H1 (cell line): ENCODE data around the gene RCAN2. TPM values are rescaled to one million over a fixed set of nuclear protein-coding genes. Genes with fewer than 3 reads are reported as not detected.

Experiments used
- CTCF ChIA-PET: fragments of 300-600 bp; sonication (Branson Sonifier 250); formaldehyde crosslinking; loops from one replicate; lab custom pipeline; 2021; ENCODE audit not compliant: partially characterized antibody; lab: Charles Lee
- POLR2A ChIA-PET: fragments of 300-600 bp; sonication (Branson Sonifier 250); formaldehyde crosslinking; loops from one replicate; lab custom pipeline; 2021; ENCODE audit warnings: inconsistent platforms; ENCODE audit not compliant: partially characterized antibody; lab: Charles Lee
- DNase-seq, 2 experiments: peaks; one replicate each; pipeline versions ENCODE4 v3.0.0 to v3.0.0-alpha.2; 2010 to 2022; ENCODE audit warnings: low spot score in 2 of 2, low read depth in 1 of 2, mixed read lengths in 1 of 2
- FAIRE-seq: peaks from 2 replicates; lab custom pipeline; 2011; peaks lifted over from hg19 to GRCh38; lab: Jason Lieb, UNC
- H2AFZ ChIP-seq: 2 replicates; pipeline ENCODE4 v1.8.1; 2012; ENCODE audit warnings: low read length, inconsistent platforms
- H2AK5ac ChIP-seq: 2 replicates; pipeline ENCODE4 v1.6.1; 2013; ENCODE audit warnings: low read depth, low read length
- H2BK120ac ChIP-seq: replicated peaks from 2 replicates; pipeline ENCODE3; 2013; ENCODE audit warnings: low read depth, low read length, inconsistent platforms
- H2BK12ac ChIP-seq: 2 replicates; pipeline ENCODE4 v1.6.1; 2013; ENCODE audit warnings: low read depth, low read length
- H2BK15ac ChIP-seq: 2 replicates; pipeline ENCODE4 v1.6.1; 2013; ENCODE audit warnings: low read length
- H2BK20ac ChIP-seq: 2 replicates; pipeline ENCODE4 v1.6.1; 2013; ENCODE audit warnings: low read length
- H2BK5ac ChIP-seq: 2 replicates; pipeline ENCODE4 v1.6.1; 2013; ENCODE audit warnings: low read depth, low read length
- H3K14ac ChIP-seq: 2 replicates; pipeline ENCODE4 v1.6.1; 2013; ENCODE audit warnings: inconsistent platforms; ENCODE audit not compliant: insufficient read length
- H3K18ac ChIP-seq: 2 replicates; pipeline ENCODE4 v1.6.1; 2013; ENCODE audit warnings: low read length; ENCODE audit errors: extremely low read depth
- H3K23ac ChIP-seq: 2 replicates; pipeline ENCODE4 v1.6.1; 2013; ENCODE audit warnings: inconsistent platforms; ENCODE audit not compliant: insufficient read length
- H3K23me2 ChIP-seq: 2 replicates; pipeline ENCODE4 v1.6.1; 2013; ENCODE audit warnings: low read depth, low read length
- H3K27ac ChIP-seq: 2 replicates; pipeline ENCODE4 v1.6.1; 2011; ENCODE audit warnings: low read depth, low read length, inconsistent platforms
- H3K27me3 ChIP-seq, 4 experiments: replicated peaks in 1 of 4; 1 replicate in 1 of 4; 2 replicates in 3 of 4; pipeline versions ENCODE4 v1.6.1 to v1.8.1; 2011 to 2013; ENCODE audit warnings: low read length in 3 of 4, mild to moderate bottlenecking in 3 of 4, inconsistent platforms in 2 of 4, mixed read lengths in 2 of 4, moderate library complexity in 1 of 4; ENCODE audit not compliant: control insufficient read depth in 3 of 4, insufficient read depth in 3 of 4; ENCODE audit errors: extremely low read depth in 1 of 4
- H3K36me3 ChIP-seq, 4 experiments: 2 replicates each; pipeline versions ENCODE4 v1.6.1 to v1.8.1; 2011 to 2013; ENCODE audit warnings: mild to moderate bottlenecking in 4 of 4, low read length in 3 of 4, moderate library complexity in 2 of 4, control low read depth in 1 of 4, inconsistent platforms in 1 of 4; ENCODE audit not compliant: insufficient read depth in 4 of 4, control insufficient read depth in 2 of 4
- H3K4ac ChIP-seq: replicated peaks from 2 replicates; pipeline ENCODE3; 2013; ENCODE audit warnings: low read length, low read depth, mixed read lengths, inconsistent platforms; ENCODE audit not compliant: insufficient read length
- H3K4me1 ChIP-seq, 4 experiments: replicated peaks in 1 of 4; 1 replicate in 1 of 4; 2 replicates in 3 of 4; pipeline versions ENCODE4 v1.6.1 to v1.8.1; 2011 to 2013; ENCODE audit warnings: low read length in 3 of 4, inconsistent platforms in 2 of 4, mixed read lengths in 1 of 4; ENCODE audit not compliant: insufficient read depth in 4 of 4, control insufficient read depth in 3 of 4
- H3K4me2 ChIP-seq, 2 experiments: 2 replicates each; pipeline versions ENCODE4 v1.6.1 to v1.8.1; 2011 to 2013; ENCODE audit warnings: low read depth in 2 of 2, low read length in 2 of 2, control low read depth in 1 of 2, inconsistent platforms in 1 of 2, mild to moderate bottlenecking in 1 of 2; ENCODE audit not compliant: insufficient read depth in 1 of 2
- H3K4me3 ChIP-seq, 4 experiments: fragments of 200-600, 300-600 bp in 1 of 4; sonication (generic), shearing (Covaris generic), sonication (Bioruptor Twin) in 1 of 4; 2 replicates each; pipeline versions ENCODE4 v1.5.1 to v1.8.1; 2011 to 2016; ENCODE audit warnings: low read length in 4 of 4, low read depth in 3 of 4, control low read depth in 2 of 4, inconsistent platforms in 2 of 4, mild to moderate bottlenecking in 2 of 4, mixed read lengths in 1 of 4, moderate library complexity in 1 of 4; ENCODE audit not compliant: insufficient read depth in 2 of 4; ENCODE audit errors: extremely low read depth in 1 of 4
- H3K56ac ChIP-seq: replicated peaks from 2 replicates; pipeline ENCODE3; 2013; ENCODE audit warnings: low read depth, mild to moderate bottlenecking, mixed read lengths, low read length, inconsistent platforms; ENCODE audit not compliant: insufficient read length
- H3K79me1 ChIP-seq: 2 replicates; pipeline ENCODE4 v1.6.1; 2013; ENCODE audit warnings: low read depth, low read length, control low read depth
- H3K79me2 ChIP-seq, 2 experiments: 2 replicates each; pipeline versions ENCODE4 v1.6.1 to v1.8.1; 2012 to 2013; ENCODE audit warnings: low read length in 2 of 2, mild to moderate bottlenecking in 2 of 2, inconsistent platforms in 1 of 2; ENCODE audit not compliant: insufficient read depth in 2 of 2, control insufficient read depth in 1 of 2
- H3K9ac ChIP-seq, 4 experiments: replicated peaks in 1 of 4; 1 replicate in 1 of 4; 2 replicates in 3 of 4; pipeline versions ENCODE4 v1.6.1 to v1.8.1; 2011 to 2013; ENCODE audit warnings: low read depth in 3 of 4, low read length in 3 of 4, control low read depth in 2 of 4, mild to moderate bottlenecking in 2 of 4, moderate library complexity in 2 of 4, inconsistent platforms in 1 of 4; ENCODE audit errors: extremely low read depth in 1 of 4
- H3K9me3 ChIP-seq, 2 experiments: 2 replicates each; pipeline versions ENCODE4 v1.6.1 to v1.8.1; 2012 to 2013; ENCODE audit warnings: mild to moderate bottlenecking in 2 of 2, moderate library complexity in 2 of 2, control low read depth in 1 of 2, inconsistent platforms in 1 of 2, low read depth in 1 of 2, low read length in 1 of 2, mixed read lengths in 1 of 2; ENCODE audit not compliant: insufficient read depth in 2 of 2
- H4K20me1 ChIP-seq, 2 experiments: replicated peaks in 1 of 2; 2 replicates each; pipeline versions ENCODE3 to v1.8.1; 2011 to 2013; ENCODE audit warnings: inconsistent platforms in 2 of 2, low read length in 2 of 2, mild to moderate bottlenecking in 1 of 2; ENCODE audit not compliant: insufficient read depth in 2 of 2, control insufficient read depth in 1 of 2
- H4K5ac ChIP-seq: 2 replicates; pipeline ENCODE4 v1.6.1; 2013; ENCODE audit warnings: low read length, low read depth, mixed read lengths, inconsistent platforms; ENCODE audit not compliant: insufficient read length
- H4K8ac ChIP-seq: 2 replicates; pipeline ENCODE4 v1.8.0; 2013; ENCODE audit warnings: mild to moderate bottlenecking, moderate library complexity, low read length, inconsistent platforms; ENCODE audit not compliant: insufficient read depth; ENCODE audit errors: extremely low read depth
- H4K91ac ChIP-seq: replicated peaks from 2 replicates; pipeline ENCODE3; 2013; ENCODE audit warnings: low read length, mixed read lengths, inconsistent platforms; ENCODE audit not compliant: insufficient read length
- ASH2L ChIP-seq: fragments of 200-600, 300-600 bp; sonication (generic); IDR thresholded peaks from one replicate; pipeline ENCODE4 v1.7.1; 2017; ENCODE audit warnings: low read length
- BACH1 ChIP-seq: IDR thresholded peaks from 2 replicates; pipeline ENCODE4 v1.6.1; 2012; ENCODE audit warnings: low read length, improper control_type of control experiment
- BCL11A ChIP-seq, 2 experiments: IDR thresholded peaks; one replicate each; pipeline ENCODE4 v1.6.1; 2011; ENCODE audit warnings: low read depth in 2 of 2, low read length in 2 of 2, mild to moderate bottlenecking in 2 of 2
- BRCA1 ChIP-seq: IDR thresholded peaks from 2 replicates; pipeline ENCODE4 v1.6.1; 2012; ENCODE audit warnings: low read depth, low read length, improper control_type of control experiment
- CBX8 ChIP-seq: fragments of 300-800, 300-1000 bp; sonication (generic); IDR thresholded peaks from 2 replicates; pipeline ENCODE4 v1.7.1; 2016; ENCODE audit warnings: low read depth, low read length, borderline replicate concordance
- CTBP2 ChIP-seq: IDR thresholded peaks from 2 replicates; pipeline ENCODE4 v1.7.0; 2011; ENCODE audit warnings: borderline replicate concordance, mild to moderate bottlenecking, moderate library complexity, mixed read lengths, low read length; ENCODE audit not compliant: insufficient read depth, insufficient read length
- KDM4A ChIP-seq: IDR thresholded peaks from one replicate; pipeline ENCODE4 v1.7.1; 2012; ENCODE audit warnings: low read depth, mild to moderate bottlenecking, moderate library complexity, low read length, inconsistent platforms; ENCODE audit not compliant: severe bottlenecking
- RAD21 ChIP-seq, 2 experiments: IDR thresholded peaks in 1 of 2; conservative IDR thresholded peaks in 1 of 2; 2 replicates each; pipeline ENCODE4 v1.6.1; 2011; ENCODE audit warnings: low read depth in 2 of 2, low read length in 2 of 2, improper control_type of control experiment in 1 of 2, inconsistent platforms in 1 of 2, mild to moderate bottlenecking in 1 of 2, moderate library complexity in 1 of 2
- SIX5 ChIP-seq: IDR thresholded peaks from 2 replicates; pipeline ENCODE4 v1.6.1; 2011; ENCODE audit warnings: mild to moderate bottlenecking, low read depth, low read length
- SP2 ChIP-seq: IDR thresholded peaks from 2 replicates; pipeline ENCODE4 v1.6.1; 2012; ENCODE audit warnings: mild to moderate bottlenecking, low read length, inconsistent platforms
- TAF7 ChIP-seq: optimal IDR thresholded peaks from 2 replicates; pipeline ENCODE3; 2011; ENCODE audit warnings: low read depth, mild to moderate bottlenecking, inconsistent platforms, low read length, moderate library complexity, borderline replicate concordance
- WGBS, 2 experiments: shearing (Covaris generic) in 1 of 2; methylation state at CpG; one replicate each; pipeline versions ENCODE4 v1.1.6 to v1.1.7; 2013 to 2015; ENCODE audit warnings: low lambda C conversion rate in 2 of 2, mixed read lengths in 2 of 2, inconsistent platforms in 1 of 2, low coverage in 1 of 2, missing lambda C conversion rate in 1 of 2; ENCODE audit not compliant: insufficient replicate concordance in 2 of 2, insufficient coverage in 1 of 2, insufficient read length in 1 of 2; ENCODE audit errors: extremely low coverage in 1 of 2, missing lambda C conversion rate in 1 of 2; 5-methylcytosine and 5-hydroxymethylcytosine counted together
- polyA plus RNA-seq, 7 experiments: library from polyadenylated mRNA; depleted of rRNA in 3 of 7; stranded (reverse) in 5 of 7; unstranded in 2 of 7; fragments of >200 nt in 5 of 7; fragments of 200-250 nt in 2 of 7; gene quantifications; 1 replicate in 5 of 7; 2 replicates in 1 of 7; 4 replicates in 1 of 7; pipeline versions ENCODE4 v1.2.1 to v1.2.3, GENCODE V29; 2011 to 2013; ENCODE audit warnings: missing spikeins in 2 of 7, mixed read lengths in 2 of 7
- total RNA-seq: library from RNA; stranded (reverse); fragmentation: NEBNext Ultra II Directional; extraction: Animal tissue kit (Norgen Biotek cat#: 25700); gene quantifications from 2 replicates; pipeline ENCODE4 v1.2.1, GENCODE V29; 2021
- TF ChIP-seq, protein P1 (sequence below): IDR thresholded peaks from 2 replicates; pipeline ENCODE4 v1.6.1; 2012; ENCODE audit warnings: low read length, inconsistent platforms

Gene RCAN2
- total and polyA plus RNA-seq, 2 of the 8 experiments (the other 6 are each of a cell fraction or from before 2014, with no cell fraction given): 5.0 to 8.5 TPM

DNA sequence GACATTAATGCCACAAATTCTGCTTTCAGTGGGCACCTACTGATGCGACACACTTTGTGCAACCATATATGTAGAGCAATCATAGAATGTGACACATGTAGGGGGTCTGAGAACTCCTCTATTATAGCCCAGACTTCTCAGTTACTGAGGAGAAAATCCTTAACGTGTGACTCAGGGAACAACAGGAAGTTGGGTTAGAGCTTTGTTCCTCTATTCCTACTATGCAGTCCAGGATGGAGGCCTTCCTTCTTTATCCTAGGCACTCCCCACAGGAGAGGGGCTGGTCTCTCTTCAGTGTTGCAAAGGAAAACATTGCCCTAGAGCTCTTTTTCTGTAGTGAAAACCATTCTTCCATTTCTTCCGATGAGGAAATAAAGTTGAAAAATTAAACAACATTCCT is 39.6 kb upstream of the RCAN2 start:
- Histone ChIP-seq H3K27me3 (no peaks in the 10 kb centered on the region), H3K4me3 (no peak overlapping the region), H2AFZ (no peak overlapping the region; the same call in 1 of the 2 replicates), H2BK20ac (no peak overlapping the region), H4K20me1 (no peaks in the 10 kb centered on the region), H3K79me2 (no peaks in the 10 kb centered on the region), H3K9ac (no peak overlapping the region), H3K23me2 (no peaks in the 10 kb centered on the region), H3K9me3 (no peaks in the 10 kb centered on the region), H2BK12ac (no peak overlapping the region), H3K36me3 (no peaks in the 10 kb centered on the region), H3K4ac (no peak overlapping the region), H3K56ac (no peak overlapping the region), H4K91ac (no peak overlapping the region), H4K8ac (no peak overlapping the region), H3K4me2 (no peak overlapping the region), H3K79me1 (no peaks in the 10 kb centered on the region), H2BK120ac (no peak overlapping the region), H3K23ac (no peak overlapping the region), H3K27ac (no peak overlapping the region), H3K18ac (no peak overlapping the region), H3K14ac (no peak overlapping the region), H3K4me1 (peaks cover 0 to 6% (median 0%) of the 10 kb centered on the region in 4 experiments; a peak in 1 of 7 replicates), H2AK5ac (no peak overlapping the region), H2BK15ac (no peak overlapping the region), H4K5ac (no peak overlapping the region), H2BK5ac (no peak overlapping the region)
- POLR2A ChIA-PET: no interaction called here
- 68% methylated on average over 3 of the region's 3 CpGs; no CpG with 5 or more reads in 1 of the 2 experiments for WGBS, 2 experiments
- CTCF ChIA-PET: interaction anchor here (0.8 to 1.5 kb wide), 4 partner anchors 14 to 105 kb away, joined by 3 to 5 read pairs (median 4); partner anchors contain the start of gene RCAN2
- DNase-seq: no peak
- FAIRE-seq: no peak
- TF ChIP-seq CBX8 (no peak), TAF7 (no peak), RAD21 (IDR thresholded peaks at IDR 0.05 in 1 of 2, conservative IDR thresholded peaks at IDR 0.05 in 1 of 2; ENCODE audit: low read depth in 2 of 2, low read length in 2 of 2) (no peak), CTBP2 (no peak), SP2 (no peak), KDM4A (no peak), BRCA1 (no peak), BACH1 (no peak), ASH2L (no peak), SIX5 (no peak), BCL11A (IDR thresholded peaks at IDR 0.05; ENCODE audit: low read depth in 2 of 2, low read length in 2 of 2) (no peak)
- TF ChIP-seq, protein P1, sequence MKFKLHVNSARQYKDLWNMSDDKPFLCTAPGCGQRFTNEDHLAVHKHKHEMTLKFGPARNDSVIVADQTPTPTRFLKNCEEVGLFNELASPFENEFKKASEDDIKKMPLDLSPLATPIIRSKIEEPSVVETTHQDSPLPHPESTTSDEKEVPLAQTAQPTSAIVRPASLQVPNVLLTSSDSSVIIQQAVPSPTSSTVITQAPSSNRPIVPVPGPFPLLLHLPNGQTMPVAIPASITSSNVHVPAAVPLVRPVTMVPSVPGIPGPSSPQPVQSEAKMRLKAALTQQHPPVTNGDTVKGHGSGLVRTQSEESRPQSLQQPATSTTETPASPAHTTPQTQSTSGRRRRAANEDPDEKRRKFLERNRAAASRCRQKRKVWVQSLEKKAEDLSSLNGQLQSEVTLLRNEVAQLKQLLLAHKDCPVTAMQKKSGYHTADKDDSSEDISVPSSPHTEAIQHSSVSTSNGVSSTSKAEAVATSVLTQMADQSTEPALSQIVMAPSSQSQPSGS: no peak
